Measurements from ENCODE around the gene HLCS. TPM values are rescaled to one million over a fixed set of nuclear protein-coding genes. Genes with fewer than 3 reads are reported as not detected.
A peak's percentile ranks its signal among the peaks of the same experiment; 100 is the strongest.

Gene HLCS
- total RNA-seq, 1 experiment from 2014 or later: 55.9 TPM

DNA sequence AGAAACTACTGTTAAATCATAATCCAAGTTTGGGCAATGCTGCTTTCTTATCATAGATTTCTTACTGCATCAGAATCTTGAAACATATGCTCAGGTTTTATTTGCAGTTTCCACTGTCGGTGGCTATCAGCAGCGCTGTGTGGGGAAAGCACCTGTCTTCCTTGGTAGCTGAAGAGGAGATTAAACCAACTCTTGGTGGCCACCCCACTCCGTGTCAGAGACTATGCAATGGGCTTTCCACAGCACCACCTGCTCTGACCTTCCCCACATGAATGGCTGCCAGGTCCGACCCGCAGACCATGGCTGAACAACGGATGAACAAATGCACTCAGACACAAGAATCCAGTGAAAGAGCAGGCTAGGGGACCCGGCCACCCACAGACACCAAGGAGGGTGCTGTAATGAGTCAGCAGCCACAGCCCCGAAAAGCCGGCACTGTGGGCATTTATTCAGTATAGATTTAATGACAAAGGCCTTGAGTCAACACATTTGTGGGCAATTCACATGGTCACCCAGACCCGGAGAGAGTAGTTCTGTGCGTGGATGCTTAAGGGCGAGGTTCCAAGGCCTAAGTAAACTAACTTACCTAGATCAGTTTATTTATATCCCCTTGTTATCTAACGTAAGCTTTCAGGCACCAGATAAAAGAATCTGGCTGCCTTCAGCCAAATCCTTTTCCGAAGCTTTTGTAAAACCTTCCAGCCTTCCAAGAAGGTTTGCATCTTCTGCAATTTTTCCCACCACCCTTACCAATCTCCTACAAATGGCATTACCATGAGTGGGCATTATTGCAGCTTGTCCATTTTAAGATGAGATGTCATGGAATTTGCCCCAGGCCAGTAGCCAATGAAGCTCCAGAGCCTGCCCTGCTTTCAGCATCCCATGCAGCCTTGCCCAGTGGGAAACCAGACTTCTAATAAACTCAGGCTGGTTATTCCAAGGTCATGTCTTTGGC lies 82.7 kb downstream of the HLCS start:
- DNase-seq: no peak
- Histone ChIP-seq H3K27me3 (ENCODE audit: low read length) (no peaks in the 10 kb centered on the region), H3K4me3 (ENCODE audit: low read length) (no peak overlapping the region), H3K79me2 (ENCODE audit: low read length) (no peaks in the 10 kb centered on the region), H3K9me2 (replicated peaks; ENCODE audit: insufficient read depth, low read length) (no peaks in the 10 kb centered on the region), H3K9ac (ENCODE audit: low read length) (no peak overlapping the region), H2AFZ (ENCODE audit: low read length) (no peak overlapping the region), H3K36me3 (ENCODE audit: insufficient read depth, low read length) (peaks cover 6% of the 10 kb centered on the region; the same call in 1 of the 2 replicates), H3K9me3 (ENCODE audit: low read length) (no peaks in the 10 kb centered on the region; the same call in 1 of the 2 replicates), H3K27ac (ENCODE audit: low read length) (no peak overlapping the region), H4K20me1 (ENCODE audit: insufficient read depth, low read depth, low read length) (no peaks in the 10 kb centered on the region), H3K4me2 (ENCODE audit: low read depth, low read length, poor library complexity, severe bottlenecking) (no peak overlapping the region), H3K4me1 (ENCODE audit: low read length) (no peaks in the 10 kb centered on the region)

DNA sequence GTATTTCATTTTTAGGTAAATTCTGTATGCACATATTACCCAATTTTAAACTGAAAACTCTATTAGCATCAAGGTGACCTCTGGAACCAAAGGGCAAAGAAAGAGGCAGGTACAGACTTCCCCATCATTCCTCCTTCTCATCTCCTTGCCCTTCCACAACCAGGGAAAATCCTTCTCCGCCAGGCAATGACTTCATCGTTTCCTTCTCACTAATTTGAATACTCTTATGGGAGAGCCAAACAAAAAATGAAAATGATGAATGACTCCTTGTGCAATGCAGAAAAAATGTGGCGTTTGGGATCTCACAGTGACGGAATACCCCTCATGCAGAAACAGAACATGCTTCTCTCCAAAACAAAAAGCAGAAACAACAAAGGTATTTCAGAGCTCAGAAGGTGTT lies 83.7 kb downstream of the HLCS start:
- Histone ChIP-seq H3K9me3 (ENCODE audit: low read length) (no peaks in the 10 kb centered on the region; the same call in 1 of the 2 replicates), H3K4me3 (ENCODE audit: low read length) (no peak overlapping the region), H3K4me1 (ENCODE audit: low read length) (no peaks in the 10 kb centered on the region), H3K4me2 (ENCODE audit: low read depth, low read length, poor library complexity, severe bottlenecking) (no peak overlapping the region), H3K27ac (ENCODE audit: low read length) (no peak overlapping the region), H3K79me2 (ENCODE audit: low read length) (no peaks in the 10 kb centered on the region), H3K27me3 (ENCODE audit: low read length) (no peaks in the 10 kb centered on the region), H3K9me2 (replicated peaks; ENCODE audit: insufficient read depth, low read length) (no peaks in the 10 kb centered on the region), H4K20me1 (ENCODE audit: insufficient read depth, low read depth, low read length) (no peaks in the 10 kb centered on the region), H3K9ac (ENCODE audit: low read length) (no peak overlapping the region), H3K36me3 (ENCODE audit: insufficient read depth, low read length) (peaks cover 6% of the 10 kb centered on the region; the same call in 1 of the 2 replicates), H2AFZ (ENCODE audit: low read length) (no peak overlapping the region)
- DNase-seq: no peak

DNA sequence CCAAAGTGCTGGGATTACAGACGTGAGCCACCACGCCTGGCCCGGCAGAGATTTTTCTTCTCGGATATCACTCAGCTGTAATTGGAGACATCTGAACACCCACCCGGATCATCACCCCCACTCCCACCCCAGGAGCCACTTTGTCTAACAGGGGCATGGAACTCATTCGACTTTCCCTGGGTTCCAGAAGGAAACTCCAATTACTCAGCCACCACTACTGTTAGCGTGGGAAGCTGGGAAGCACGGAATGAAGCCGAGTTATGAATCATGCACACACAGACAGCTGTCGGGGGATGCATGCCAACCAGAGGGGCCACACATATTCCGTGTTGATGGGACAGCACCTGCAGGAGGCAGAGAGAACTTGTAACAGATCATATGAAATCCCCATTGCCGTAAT lies 85.2 kb downstream of the HLCS start:
- H3K4me2 ChIP-seq (ENCODE audit: low read depth, low read length, poor library complexity, severe bottlenecking): no peak overlapping the region
- no peaks in the 10 kb centered on the region for H3K4me1 ChIP-seq (ENCODE audit: low read length)
- H4K20me1 ChIP-seq (ENCODE audit: insufficient read depth, low read depth, low read length): no peaks in the 10 kb centered on the region
- no peak overlapping the region for H2AFZ ChIP-seq (ENCODE audit: low read length)
- no peak for DNase-seq
- no peaks in the 10 kb centered on the region for H3K9me2 ChIP-seq (replicated peaks; ENCODE audit: insufficient read depth, low read length)
- no peak overlapping the region for H3K9ac ChIP-seq (ENCODE audit: low read length)
- no peak overlapping the region for H3K4me3 ChIP-seq (ENCODE audit: low read length)
- peaks cover 6% of the 10 kb centered on the region; the same call in 1 of the 2 replicates for H3K36me3 ChIP-seq (ENCODE audit: insufficient read depth, low read length)
- no peaks in the 10 kb centered on the region for H3K27me3 ChIP-seq (ENCODE audit: low read length)
- no peaks in the 10 kb centered on the region for H3K79me2 ChIP-seq (ENCODE audit: low read length)
- H3K9me3 ChIP-seq (ENCODE audit: low read length): no peaks in the 10 kb centered on the region; the same call in 1 of the 2 replicates
- H3K27ac ChIP-seq (ENCODE audit: low read length): no peak overlapping the region

DNA sequence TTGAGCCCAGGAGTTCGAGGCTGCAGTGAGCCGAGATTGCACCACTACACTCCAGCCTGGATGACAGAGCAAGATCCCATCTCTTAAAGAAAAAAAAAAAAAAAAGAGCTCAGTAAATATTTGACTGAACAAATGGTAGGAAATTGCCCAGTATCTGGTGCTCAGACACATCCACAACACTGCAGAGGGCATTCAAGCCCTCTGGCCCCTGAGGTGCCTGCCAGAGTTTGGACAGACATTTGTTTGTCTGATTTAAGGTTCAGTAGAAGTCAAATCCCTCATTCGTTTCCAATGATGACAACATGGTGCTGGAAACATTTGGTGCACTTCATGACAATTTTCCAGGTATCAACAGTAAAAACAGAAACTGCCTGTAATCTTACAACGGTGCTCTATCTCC lies 86.6 kb downstream of the HLCS start:
- no peak overlapping the region for H3K9ac ChIP-seq (ENCODE audit: low read length)
- no peak overlapping the region for H2AFZ ChIP-seq (ENCODE audit: low read length)
- no peak overlapping the region for H3K4me3 ChIP-seq (ENCODE audit: low read length)
- no peaks in the 10 kb centered on the region for H3K27me3 ChIP-seq (ENCODE audit: low read length)
- H3K36me3 ChIP-seq (ENCODE audit: insufficient read depth, low read length): peaks cover 6% of the 10 kb centered on the region; the same call in 1 of the 2 replicates
- no peaks in the 10 kb centered on the region for H4K20me1 ChIP-seq (ENCODE audit: insufficient read depth, low read depth, low read length)
- no peak for DNase-seq
- no peak overlapping the region for H3K4me2 ChIP-seq (ENCODE audit: low read depth, low read length, poor library complexity, severe bottlenecking)
- no peaks in the 10 kb centered on the region for H3K4me1 ChIP-seq (ENCODE audit: low read length)
- H3K9me2 ChIP-seq (replicated peaks; ENCODE audit: insufficient read depth, low read length): no peaks in the 10 kb centered on the region
- H3K27ac ChIP-seq (ENCODE audit: low read length): no peak overlapping the region
- H3K79me2 ChIP-seq (ENCODE audit: low read length): no peaks in the 10 kb centered on the region
- H3K9me3 ChIP-seq (ENCODE audit: low read length): no peaks in the 10 kb centered on the region; the same call in 1 of the 2 replicates

DNA sequence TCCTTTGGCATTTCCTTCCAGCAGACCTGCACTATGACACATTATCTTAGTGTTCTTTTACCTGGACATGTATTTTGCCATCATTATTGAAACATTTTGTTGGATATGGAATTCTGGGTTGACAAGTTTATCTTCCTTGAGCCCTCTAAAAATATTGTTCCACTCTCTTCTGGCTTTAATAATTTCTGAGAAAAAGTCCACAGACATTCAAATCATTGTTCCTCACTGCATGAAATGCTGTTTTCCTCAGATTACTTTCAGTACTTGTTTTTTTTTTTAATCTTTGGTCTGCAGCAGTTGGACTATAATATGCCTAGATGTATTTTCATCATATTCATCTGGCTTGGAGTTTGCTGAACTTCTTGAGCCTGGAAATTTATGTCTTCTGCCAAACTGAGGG lies 88.7 kb downstream of the HLCS start:
- H3K4me2 ChIP-seq (ENCODE audit: low read depth, low read length, poor library complexity, severe bottlenecking): no peak overlapping the region
- no peaks in the 10 kb centered on the region for H3K36me3 ChIP-seq (ENCODE audit: insufficient read depth, low read length)

DNA sequence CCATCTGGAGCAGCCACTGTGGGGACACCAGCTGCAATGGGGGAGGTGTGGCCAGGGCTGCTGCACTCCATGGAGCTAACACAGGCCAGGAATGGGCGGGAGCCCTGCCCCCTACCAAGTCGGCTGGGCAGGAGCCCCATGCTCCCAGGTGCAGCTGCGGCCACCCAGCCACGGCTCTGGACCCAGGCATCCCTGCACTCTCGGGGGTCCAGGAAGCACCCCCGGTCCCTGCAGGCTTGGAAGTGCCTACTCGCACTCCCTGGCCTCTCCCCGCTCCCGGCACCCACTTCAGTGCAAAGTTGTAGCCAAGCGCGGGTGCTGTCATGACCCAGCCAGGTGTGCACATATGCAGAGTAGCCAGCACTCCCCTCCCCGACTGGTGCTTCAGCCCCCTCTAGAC lies 91.8 kb downstream of the HLCS start:
- Histone ChIP-seq H3K27me3 (ENCODE audit: low read length) (no peaks in the 10 kb centered on the region), H3K4me3 (ENCODE audit: low read length) (no peak overlapping the region), H3K9ac (ENCODE audit: low read length) (no peak overlapping the region), H3K9me2 (replicated peaks; ENCODE audit: insufficient read depth, low read length) (no peaks in the 10 kb centered on the region), H3K4me1 (ENCODE audit: low read length) (no peaks in the 10 kb centered on the region), H3K4me2 (ENCODE audit: low read depth, low read length, poor library complexity, severe bottlenecking) (no peak overlapping the region), H2AFZ (ENCODE audit: low read length) (no peak overlapping the region), H3K9me3 (ENCODE audit: low read length) (no peaks in the 10 kb centered on the region), H4K20me1 (ENCODE audit: insufficient read depth, low read depth, low read length) (peaks cover 7% of the 10 kb centered on the region; the same call in 1 of the 2 replicates), H3K36me3 (ENCODE audit: insufficient read depth, low read length) (no peaks in the 10 kb centered on the region), H3K79me2 (ENCODE audit: low read length) (no peaks in the 10 kb centered on the region), H3K27ac (ENCODE audit: low read length) (no peak overlapping the region)
- DNase-seq: no peak

More for the DNA sequence above, 88.7 kb downstream of the HLCS start:
- Histone ChIP-seq H3K9me2 (replicated peaks; ENCODE audit: insufficient read depth, low read length) (no peaks in the 10 kb centered on the region), H3K27ac (ENCODE audit: low read length) (no peak overlapping the region), H2AFZ (ENCODE audit: low read length) (no peak overlapping the region), H4K20me1 (ENCODE audit: insufficient read depth, low read depth, low read length) (no peaks in the 10 kb centered on the region), H3K9ac (ENCODE audit: low read length) (no peak overlapping the region), H3K4me3 (ENCODE audit: low read length) (no peak overlapping the region), H3K4me1 (ENCODE audit: low read length) (no peaks in the 10 kb centered on the region), H3K9me3 (ENCODE audit: low read length) (no peaks in the 10 kb centered on the region), H3K27me3 (ENCODE audit: low read length) (no peaks in the 10 kb centered on the region), H3K79me2 (ENCODE audit: low read length) (no peaks in the 10 kb centered on the region)
- DNase-seq: no peak

DNA sequence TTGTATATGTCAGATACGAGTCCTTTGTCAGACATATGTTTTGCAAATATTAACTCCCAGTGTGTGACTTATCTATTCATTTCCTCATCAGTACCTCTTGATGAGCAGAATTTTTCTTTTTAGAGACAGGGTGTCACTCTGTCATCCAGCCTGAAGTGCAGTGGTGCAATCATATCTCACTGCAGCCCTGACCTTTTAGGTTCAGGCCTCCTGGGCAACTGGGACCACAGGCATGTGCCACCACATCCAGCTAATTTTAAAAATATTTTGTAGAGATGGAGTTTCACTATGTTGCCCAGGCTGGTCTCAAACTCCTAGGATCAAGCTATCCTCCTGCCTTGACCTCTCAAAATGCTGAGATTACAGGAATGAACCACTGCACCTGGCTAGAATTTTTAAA lies 93.0 kb downstream of the HLCS start:
- Histone ChIP-seq H3K4me3 (ENCODE audit: low read length) (no peak overlapping the region), H3K4me2 (ENCODE audit: low read depth, low read length, poor library complexity, severe bottlenecking) (no peak overlapping the region), H3K9ac (ENCODE audit: low read length) (no peak overlapping the region), H3K79me2 (ENCODE audit: low read length) (no peaks in the 10 kb centered on the region), H3K9me2 (replicated peaks; ENCODE audit: insufficient read depth, low read length) (no peaks in the 10 kb centered on the region), H3K4me1 (ENCODE audit: low read length) (no peaks in the 10 kb centered on the region), H3K36me3 (ENCODE audit: insufficient read depth, low read length) (no peaks in the 10 kb centered on the region), H3K27ac (ENCODE audit: low read length) (no peak overlapping the region), H2AFZ (ENCODE audit: low read length) (no peak overlapping the region), H4K20me1 (ENCODE audit: insufficient read depth, low read depth, low read length) (peaks cover 7% of the 10 kb centered on the region; the same call in 1 of the 2 replicates), H3K9me3 (ENCODE audit: low read length) (no peaks in the 10 kb centered on the region), H3K27me3 (ENCODE audit: low read length) (no peaks in the 10 kb centered on the region)
- no peak for DNase-seq

DNA sequence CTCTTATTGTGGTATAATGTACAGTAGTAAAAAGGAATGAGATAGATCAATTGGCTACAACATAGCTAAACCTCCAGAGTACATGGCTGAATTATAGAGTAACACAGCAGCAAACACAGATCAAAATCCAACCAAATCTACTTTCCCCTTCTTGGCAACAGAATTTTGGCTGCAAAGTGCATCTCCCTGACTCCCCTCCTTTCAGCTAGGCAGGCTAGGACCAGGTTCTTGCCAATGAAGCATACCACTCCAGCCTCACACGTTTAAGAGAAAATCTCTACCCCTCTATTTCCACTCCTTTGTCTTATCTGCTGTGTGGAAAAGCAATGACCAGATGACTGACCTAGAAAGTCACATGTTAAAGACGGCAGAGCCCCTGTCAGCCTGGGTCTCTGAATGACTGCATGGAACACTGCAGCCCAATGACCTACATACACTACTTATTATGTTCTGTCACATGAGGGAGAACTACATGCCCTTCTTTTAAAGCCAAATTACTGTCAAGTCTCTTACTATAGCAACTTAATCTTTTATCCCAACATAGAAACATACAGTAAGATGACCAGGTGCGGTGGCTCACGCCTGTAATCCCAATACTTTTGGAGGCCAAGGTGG lies 99.1 kb downstream of the HLCS start:
- H3K27ac ChIP-seq (ENCODE audit: low read length): no peak overlapping the region
- H3K9me2 ChIP-seq (replicated peaks; ENCODE audit: insufficient read depth, low read length): no peaks in the 10 kb centered on the region
- H3K4me3 ChIP-seq (ENCODE audit: low read length): no peak overlapping the region
- H3K36me3 ChIP-seq (ENCODE audit: insufficient read depth, low read length): no peaks in the 10 kb centered on the region
- no peak for DNase-seq
- no peaks in the 10 kb centered on the region for H3K79me2 ChIP-seq (ENCODE audit: low read length)
- H3K9me3 ChIP-seq (ENCODE audit: low read length): no peaks in the 10 kb centered on the region
- H3K27me3 ChIP-seq (ENCODE audit: low read length): no peaks in the 10 kb centered on the region
- H3K4me2 ChIP-seq (ENCODE audit: low read depth, low read length, poor library complexity, severe bottlenecking): peak overlapping the region; percentile 31
- H3K9ac ChIP-seq (ENCODE audit: low read length): no peak overlapping the region
- H2AFZ ChIP-seq (ENCODE audit: low read length): no peak overlapping the region
- peaks cover 15% of the 10 kb centered on the region for H3K4me1 ChIP-seq (ENCODE audit: low read length)
- peaks cover 17% of the 10 kb centered on the region; the same call in 1 of the 2 replicates for H4K20me1 ChIP-seq (ENCODE audit: insufficient read depth, low read depth, low read length)
